Measurements from ENCODE around the gene ITFG2.
"Not testable (repeated sequence)": the region's sequence is repeated elsewhere in the genome, so short reads cannot be mapped to it uniquely, and the experiment has no call there.

Gene ITFG2

DNA sequence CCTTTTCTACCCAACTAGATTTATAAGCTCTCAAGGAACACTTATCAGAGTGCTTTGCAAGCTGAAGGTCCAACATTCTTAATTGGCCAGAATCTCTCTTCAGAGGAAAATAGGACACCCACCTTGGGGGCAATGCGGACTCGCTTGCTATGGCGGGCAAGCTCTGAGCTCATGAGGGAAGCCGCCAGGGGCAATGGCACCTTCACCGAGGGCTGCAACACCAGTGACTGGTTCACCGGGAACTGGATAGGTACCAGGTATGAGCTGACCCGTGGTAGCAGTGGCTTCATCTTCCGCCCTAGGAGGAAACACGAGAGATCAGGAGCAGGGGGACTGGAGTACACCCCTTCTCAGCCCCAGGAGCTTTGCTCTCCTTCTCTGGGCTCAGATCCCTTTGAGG is 51.7 kb downstream of the ITFG2 start:
- no peak for DNase-seq

GRCh38 chr12:2868986-2869632 is 56.6 kb downstream of the ITFG2 start:
- not testable (repeated sequence) for DNase-seq

Data from effector CD4-positive, alpha-beta T cell (primary cell).